CD4-positive, alpha-beta T cell treated with Interleukin-4 for 4 hours (primary cell): ENCODE results near the gene ENTPD7.
"Not testable (repeated sequence)": the region's sequence is repeated elsewhere in the genome, so short reads cannot be mapped to it uniquely, and the experiment has no call there.

ENCODE experiments used
- DNase-seq: peaks from one replicate; pipeline ENCODE4 v3.0.0-alpha.2; 2020

Gene ENTPD7, protein sequence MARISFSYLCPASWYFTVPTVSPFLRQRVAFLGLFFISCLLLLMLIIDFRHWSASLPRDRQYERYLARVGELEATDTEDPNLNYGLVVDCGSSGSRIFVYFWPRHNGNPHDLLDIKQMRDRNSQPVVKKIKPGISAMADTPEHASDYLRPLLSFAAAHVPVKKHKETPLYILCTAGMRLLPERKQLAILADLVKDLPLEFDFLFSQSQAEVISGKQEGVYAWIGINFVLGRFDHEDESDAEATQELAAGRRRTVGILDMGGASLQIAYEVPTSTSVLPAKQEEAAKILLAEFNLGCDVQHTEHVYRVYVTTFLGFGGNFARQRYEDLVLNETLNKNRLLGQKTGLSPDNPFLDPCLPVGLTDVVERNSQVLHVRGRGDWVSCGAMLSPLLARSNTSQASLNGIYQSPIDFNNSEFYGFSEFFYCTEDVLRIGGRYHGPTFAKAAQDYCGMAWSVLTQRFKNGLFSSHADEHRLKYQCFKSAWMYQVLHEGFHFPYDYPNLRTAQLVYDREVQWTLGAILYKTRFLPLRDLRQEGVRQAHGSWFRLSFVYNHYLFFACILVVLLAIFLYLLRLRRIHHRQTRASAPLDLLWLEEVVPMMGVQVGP

DNA sequence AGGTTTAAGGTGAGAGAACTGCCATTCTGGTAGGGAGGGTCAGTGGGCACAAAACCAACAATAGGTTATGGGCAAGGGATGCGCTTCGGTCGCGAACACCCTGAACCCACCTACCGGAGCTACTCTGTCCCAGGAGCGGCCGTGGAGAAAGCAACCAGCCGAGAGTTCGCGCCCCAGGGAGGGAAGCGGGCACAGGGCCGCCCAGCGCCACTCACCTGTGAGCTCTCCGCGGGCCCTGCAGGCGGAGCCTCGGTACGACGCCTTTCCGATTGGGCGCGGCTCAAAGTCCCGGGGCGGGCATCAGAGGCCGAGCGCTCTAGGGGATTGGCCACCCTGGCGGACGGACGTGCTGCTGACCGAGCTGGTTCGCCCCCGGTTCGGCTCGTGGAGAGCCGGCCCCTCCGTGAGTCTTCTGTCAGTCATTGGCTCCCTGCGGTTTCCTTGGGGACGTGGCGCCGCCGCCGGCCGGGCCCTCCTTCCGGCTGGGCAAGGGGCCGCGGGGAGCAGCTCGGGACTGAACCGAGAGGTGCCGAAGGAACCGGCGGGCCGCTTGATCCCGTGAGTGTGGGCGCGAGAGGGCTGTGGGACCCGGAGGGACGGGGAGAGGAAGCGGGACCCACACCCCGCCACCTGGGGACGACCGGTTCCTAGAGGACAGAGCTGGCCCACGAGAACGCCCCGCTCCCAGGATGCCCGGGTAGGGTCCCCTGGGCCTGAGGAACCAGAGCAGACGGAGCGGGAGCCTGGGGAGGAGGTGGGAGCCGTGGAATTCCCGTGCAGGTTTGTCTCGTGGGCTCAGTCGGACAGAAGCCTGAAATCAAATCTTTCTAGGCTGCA is at the start of gene ENTPD7:
Gene ENTPD7 (plus strand): TSS at position 479 of the 837 bp plus-strand sequence. CDS start 448 bp downstream, outside the sequence.
- DNase-seq: peak; percentile 88

DNA sequence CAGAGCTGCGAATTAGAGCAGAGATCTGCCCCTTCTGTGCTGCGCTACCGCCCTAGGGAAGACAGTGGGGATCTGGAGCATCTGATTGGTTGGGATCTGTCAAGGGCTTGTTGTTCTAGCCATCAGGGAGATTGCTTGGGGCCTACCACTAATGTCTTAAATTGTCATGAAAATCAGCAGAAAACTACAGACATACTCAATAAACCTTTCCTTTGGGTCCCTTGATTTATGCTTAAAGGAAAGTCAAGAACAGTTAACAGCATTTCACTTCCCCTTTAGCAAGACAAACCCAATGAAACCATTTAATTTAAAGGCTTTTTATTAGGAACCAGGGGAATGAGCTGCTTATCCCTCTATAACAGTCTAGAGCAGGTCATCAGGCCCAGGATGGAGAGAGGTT is 49.1 kb upstream of the ENTPD7 start:
- DNase-seq: no peak

DNA sequence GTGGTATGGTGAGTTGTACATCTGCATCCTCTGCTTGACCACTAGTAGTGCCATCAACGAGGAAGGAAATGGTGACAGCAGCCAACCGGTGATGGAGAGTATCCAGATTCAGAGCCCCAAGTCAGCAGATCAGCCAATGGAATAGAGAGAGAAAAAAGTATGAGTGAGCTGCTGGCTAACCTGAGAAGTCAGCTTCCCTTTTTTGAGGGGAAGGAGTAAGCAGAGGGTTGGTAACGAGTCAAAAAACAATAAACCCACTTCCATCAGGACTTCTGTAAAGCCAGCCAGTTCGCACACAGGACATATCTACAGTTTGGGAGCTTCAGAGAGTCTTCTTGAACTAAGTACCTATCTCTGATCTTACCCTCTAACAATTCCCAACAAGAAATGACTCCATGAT is 48.0 kb upstream of the ENTPD7 start:
- DNase-seq: no peak

DNA sequence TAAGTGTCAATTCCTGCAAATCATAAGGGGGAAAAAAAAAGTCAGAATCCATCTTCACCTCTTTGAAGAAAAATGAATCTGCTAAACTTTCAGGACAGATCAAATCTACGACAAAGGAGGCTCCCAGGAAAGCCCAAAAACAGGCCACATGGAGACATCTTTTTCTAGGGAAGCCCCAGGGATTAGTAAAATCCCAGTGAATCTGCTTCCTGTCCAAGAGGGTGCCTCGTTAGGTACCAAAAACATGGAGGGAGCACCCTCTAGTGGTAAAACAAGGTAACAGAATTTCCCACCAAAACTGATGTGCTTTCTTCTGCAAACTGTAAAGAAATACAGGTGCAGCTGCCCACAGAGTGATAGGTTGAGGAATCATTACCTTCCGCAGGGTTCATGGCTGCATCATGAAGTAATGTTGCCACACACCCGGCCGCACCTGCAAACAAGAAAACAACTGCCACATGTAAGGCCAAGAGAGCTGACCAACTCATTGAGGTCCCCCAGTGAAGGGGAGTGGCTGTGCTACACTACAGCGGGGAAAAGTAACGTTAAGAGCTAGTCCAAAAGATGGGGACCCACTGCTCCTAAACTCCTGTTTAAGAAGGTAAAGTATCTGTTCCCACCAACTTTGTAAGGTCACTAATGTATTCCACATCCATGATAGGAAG is 47.0 kb upstream of the ENTPD7 start:
- peak; percentile 73 for DNase-seq

DNA sequence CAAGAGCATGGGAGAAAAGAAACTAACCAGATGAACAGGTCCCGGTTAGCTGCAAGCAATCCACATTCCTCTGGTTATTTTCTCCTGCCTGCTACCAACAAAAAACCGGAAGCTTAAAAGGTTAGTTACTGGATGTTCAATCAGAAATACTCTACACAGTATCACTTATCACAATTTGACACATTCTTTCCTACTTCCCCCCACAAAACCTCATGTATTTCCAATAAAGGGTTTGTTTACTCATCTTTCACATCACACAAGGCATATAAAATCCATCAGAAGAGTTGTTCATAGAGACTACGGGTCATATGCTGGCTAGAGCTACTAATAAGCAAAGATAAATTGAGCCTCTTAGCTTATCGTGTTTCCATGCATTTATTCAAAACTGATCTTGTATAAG is 43.9 kb upstream of the ENTPD7 start:
- DNase-seq: no peak

DNA sequence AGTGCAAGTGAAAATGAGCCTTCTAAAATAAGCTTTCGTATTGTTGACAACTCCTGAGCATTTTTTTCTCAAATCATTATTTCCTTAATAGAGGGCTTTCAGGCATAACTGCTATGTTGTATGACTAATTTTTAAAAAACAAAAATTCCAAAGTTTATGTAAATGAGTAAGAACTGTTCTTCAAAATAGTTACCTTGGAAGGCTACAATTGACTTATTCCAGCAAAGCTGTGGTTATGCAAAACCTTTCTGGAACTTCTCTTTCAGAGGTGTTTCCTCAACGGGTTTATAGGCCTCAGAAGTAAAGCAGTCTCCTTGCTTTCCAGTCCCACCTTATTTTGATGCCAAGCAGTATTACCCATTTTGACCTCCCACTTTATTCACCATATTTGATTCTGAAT is 41.6 kb upstream of the ENTPD7 start:
- no peak for DNase-seq

DNA sequence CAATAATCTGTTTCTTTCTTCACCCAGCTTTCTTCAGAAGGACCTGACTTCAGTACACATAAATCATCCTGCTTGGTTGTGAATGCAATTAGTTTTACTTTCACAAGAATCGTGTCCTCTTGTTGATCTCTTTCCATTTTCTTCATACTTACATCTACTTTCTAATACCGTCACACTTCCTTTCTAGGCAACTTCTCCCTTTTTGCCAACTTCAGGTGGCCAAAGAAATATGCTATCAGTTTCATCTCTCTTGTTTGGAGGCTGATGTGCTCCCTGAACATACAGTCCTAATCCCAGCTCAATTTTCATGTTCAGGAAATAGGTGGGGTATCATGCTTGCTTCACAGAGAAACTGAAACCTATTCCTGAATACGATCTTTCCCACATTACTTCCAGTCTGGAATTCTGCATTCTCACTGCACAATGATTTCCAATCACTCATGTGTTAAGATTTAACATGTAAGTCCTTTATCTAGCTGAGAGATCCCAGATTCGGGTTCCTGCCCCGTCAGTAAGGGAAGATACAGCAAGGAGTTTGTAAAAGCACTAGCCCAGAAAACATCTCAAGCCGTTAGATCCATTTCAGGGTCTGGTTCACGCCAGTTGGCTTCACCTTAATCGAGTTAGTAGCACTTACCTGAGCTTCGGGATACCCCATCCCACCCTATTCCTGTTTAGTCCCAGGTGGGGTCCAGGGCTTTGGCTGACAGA is 40.1 kb upstream of the ENTPD7 start:
- peak; percentile 26 for DNase-seq

DNA sequence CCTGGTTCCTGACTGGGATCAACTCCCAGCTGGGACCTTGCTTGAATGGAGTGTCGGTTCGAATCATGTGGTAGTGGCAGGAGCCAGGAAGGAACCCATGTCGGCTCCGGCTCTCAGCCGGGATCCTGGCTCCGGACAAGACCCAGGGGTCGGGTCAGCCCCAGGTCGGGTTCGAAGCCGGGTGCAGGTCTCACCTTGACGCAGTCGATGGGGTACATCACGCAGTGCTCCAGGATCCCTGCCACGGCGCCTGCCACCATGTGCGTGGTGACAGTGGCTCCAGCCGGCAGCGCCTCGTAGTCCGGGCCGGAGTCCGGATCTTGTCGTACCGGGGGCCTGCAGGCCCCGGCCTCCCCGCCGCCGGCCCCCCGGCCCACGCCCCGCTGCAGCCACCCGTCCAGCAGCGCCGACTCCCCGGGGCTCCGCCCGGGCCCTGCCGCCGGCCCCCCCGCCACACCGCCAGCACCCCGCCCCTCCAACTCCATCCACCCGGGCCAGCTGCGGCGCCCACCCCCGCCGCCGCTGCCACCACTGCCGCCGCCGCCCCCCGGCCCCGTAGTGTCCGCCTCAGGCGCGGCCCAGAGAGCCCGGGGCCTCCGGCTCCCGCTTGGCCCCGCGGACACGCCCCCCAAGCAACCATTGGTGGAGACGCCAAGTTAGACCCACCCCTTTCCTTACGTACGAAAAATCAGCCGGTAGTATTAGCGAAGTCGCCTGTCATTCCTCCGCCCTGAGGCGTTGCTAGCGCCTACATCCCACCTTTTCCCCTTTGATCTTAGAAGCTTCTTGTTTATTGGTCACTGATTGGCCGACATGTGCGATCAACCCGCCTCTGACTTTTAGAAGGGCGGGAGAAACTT is 39.2 kb upstream of the ENTPD7 start, which contains the start of gene SLC25A28:
Gene SLC25A28 (minus strand): TSS at position 589 of the 860 bp plus-strand sequence. CDS start 104 bp downstream, at position 485.
- peak; percentile 99 for DNase-seq

DNA sequence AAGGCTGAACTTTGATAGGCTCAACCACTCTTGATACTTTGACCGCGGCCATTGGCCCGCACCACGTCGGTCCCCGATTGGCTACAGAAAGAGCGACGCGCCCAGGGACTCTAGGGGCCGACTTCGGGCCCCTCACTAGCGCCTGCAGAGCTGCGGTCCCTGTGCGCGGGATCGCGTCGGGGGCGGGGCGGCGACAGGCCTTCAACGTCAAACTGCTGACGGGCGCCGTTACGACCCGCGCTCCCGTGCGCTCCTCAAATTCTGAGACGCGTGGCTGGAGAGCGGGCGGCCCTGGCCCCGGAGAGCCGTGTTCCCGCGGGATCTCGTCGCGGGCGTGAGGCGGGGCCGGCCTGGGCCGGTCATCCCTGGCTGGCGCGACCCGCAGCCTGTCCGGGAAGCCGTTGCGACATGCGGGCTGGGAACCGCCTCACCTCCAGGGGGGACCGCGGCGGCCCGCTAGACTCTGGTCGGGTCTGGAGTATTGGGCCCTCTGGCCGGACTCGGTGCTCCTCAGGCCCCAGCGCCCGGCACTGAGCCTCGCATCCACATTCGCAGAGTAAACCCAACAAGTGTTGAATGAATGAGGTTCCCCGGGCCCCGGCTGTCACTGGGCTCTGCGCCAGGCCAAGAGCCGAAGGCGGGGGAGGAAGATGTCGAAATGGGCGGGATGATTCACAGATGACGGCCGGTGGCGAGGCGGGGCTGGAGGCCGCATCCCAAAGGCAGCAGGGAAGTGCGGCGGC is 38.4 kb upstream of the ENTPD7 start:
- DNase-seq: peak; percentile 77

DNA sequence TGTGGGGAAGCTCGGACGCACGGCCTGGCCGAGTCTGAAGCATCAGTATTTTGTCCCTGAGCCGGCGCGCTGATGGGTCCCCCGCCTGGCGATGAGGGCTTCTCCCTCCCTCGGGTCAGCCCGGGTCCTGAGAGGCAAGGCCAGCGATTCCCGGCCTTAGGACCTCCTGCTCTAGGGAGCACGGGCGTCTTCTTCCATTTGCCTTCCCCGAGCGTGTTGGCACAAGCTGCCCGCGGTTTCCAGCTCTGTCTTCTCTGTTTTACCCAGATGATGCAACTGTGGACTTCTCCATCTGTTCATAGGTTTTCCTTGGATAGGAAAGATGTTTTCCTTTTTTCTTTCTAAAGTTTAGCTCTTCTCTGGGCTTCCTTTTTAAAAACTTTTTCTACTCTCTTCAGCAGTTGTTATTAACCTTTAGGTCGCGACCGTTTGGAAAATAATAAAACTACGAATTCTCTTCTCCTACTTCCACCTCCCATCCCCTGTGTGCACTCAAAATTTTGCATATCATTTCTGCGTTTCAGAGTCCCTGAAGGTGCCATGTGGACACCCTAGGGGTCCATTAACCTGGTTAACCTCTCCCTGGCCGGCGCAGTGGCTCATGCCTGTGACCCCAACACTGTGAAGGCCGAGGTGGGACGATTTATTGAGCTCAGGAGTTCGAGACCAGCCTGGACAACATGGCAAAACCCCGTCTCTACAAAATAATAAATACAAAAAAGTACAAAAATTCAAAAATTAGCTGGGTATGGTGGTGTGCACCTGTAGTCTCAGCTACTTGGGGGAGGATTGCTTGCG is 37.7 kb upstream of the ENTPD7 start:
- DNase-seq: no peak

DNA sequence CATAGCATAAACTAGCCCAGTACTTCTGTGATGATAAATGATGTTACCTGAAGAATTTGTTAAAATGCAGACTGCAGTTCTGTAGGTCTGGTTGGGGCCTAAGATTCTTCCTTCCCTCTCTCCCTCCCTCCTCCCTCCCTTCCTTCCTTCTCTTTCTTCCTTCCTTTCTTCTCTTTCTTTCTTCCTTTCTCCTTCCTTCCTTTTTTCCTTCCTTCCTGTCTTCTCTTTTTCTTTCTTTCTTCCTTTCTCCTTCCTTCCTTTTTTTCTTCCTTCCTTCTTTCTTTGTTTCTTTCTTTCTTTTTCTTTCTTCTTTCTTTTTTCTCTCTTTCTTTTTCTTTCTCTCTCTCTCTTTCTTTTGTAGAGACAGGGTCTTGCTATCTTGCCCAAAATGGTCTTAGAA is 35.4 kb upstream of the ENTPD7 start:
- DNase-seq: no peak

DNA sequence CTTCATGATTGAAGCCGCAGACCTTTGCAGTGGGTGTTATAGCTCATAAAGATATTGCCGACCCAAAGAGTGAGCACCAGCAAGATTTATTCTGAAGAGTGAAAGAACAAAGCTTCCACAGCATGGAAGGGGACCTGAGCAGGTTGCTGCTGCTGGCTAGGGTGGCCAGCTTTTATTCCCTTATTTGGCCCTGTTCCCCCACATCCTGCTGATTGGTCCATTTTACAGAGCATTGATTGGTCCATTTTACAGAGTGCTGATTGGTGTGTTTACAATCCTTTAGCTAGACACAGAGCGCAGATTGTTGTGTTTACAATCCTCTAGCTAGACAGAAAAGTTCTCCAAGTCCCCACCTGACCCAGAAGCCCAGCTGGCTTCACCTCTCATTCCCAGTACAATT is 34.2 kb upstream of the ENTPD7 start:
- DNase-seq: not testable (repeated sequence)

DNA sequence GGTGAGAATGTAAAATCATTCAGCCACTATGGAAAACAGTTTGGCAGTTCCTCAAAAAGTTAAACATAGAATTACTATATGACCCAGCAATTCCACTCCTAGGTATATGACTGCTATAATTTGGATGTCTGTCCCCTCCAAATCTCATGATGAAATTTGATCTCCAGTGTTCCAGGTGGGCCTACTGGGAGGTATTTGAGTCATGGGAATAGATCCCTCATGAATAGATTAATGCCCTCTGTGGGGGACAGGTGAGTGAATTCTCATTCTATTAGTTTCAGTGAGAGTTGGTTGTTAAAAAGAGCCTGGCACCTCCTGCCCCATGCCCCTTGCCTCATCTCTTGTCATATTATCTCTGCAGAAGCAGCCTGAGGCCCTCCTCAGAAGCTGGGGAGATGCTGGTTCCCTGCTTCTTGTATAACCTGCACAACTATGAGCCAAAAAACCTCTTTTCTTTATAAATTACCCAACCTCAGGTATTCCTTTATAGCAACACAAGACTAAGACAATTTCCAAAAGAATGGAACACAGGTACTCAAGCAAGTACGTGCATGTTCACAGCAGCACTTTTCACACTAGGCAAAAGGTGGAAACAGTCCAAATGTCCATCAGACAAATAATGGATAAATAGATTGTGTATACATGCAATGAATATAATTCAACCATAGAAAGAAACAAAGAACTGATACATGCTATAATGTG is 30.2 kb upstream of the ENTPD7 start:
- no peak for DNase-seq

DNA sequence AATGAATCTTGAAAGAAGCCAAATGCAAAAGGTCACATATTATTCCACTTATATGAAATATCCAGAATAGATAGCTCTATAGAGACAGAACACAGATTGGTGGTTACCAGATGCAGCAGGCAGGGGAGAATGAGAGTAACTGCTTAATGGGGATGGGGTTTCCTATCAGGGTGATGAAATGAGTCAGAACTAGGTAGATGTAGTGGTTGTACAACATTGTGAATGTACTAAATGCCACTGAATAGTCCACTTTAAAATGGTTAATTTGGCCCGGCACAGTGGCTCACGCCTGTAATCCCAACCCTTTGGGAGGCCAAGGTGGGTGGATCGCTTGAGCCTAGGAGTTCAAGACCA is 29.7 kb upstream of the ENTPD7 start:
- no peak for DNase-seq

DNA sequence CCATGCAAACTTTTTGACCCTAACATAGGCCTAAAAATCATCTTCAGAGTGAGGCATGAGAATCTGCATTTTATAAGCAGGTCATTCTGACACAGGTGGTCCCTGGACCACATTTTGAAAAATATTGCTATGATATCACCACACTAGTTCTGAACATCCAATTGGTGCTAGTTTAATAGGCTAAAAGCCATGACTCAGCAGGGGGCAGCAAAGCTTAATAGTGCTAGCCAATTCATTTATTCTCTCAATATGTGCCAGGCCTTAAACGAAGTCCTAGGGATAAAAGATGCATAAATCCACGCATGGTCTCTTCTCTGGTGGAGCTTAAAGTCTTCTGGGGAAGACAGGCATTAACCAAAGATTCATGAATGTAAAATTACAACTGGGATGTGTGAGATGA is 28.9 kb upstream of the ENTPD7 start:
- DNase-seq: no peak

DNA sequence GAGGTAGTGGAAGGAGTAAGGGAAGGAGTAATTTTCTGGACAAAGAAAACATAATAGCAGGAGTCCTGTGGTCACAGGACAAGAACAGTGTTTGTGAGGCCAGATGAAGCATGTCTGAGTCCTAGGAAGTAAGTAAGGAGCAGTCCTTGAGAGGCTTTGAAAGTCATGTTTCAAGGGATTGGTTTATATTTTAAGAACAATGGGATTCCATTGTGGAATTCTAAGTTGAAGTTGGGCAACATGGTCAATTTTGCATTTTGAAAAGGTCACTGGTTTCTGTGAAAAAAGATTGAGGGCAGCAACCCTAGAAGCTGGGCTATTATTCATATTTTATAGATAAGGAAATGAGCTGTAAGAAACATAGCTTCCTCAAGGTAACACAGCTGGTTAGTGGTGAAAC is 28.3 kb upstream of the ENTPD7 start:
- DNase-seq: no peak

DNA sequence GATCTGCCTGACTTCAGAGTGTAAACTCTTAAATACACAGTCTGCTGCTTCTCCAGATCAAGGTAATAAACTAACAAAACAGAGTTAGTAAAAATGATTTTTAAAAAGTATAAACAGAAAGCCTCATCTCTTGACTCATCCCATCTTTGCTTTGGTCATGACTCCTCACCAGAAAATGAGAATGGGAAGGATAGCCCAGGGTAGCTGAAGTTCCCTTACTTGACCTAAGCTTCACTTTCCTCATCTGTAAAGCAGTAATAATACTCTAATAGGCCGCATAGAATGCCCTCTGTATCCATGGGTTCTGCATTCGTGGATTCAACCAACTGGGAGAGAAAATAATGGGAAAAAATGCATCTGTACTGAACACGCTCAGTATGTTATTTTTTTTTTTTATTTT is 27.8 kb upstream of the ENTPD7 start:
- no peak for DNase-seq

DNA sequence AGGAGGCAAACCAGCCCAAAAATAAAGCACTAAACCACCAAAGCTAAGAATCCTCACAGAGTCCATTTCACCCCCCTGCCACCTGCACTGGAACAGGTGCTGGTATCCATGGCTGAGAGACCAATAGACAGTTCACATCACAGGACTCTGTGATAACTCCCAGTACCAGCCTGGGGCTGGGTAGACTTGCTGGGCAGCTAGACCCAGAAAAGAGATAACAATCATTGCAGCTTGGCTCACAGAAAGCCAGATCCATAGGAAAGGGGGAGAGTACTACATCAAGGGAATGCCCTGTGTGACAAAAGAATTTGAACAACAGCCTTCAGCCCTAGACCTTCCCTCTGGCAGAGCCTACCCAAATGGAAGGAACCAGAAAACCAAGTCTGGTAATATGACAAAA is 25.5 kb upstream of the ENTPD7 start:
- DNase-seq: no peak

DNA sequence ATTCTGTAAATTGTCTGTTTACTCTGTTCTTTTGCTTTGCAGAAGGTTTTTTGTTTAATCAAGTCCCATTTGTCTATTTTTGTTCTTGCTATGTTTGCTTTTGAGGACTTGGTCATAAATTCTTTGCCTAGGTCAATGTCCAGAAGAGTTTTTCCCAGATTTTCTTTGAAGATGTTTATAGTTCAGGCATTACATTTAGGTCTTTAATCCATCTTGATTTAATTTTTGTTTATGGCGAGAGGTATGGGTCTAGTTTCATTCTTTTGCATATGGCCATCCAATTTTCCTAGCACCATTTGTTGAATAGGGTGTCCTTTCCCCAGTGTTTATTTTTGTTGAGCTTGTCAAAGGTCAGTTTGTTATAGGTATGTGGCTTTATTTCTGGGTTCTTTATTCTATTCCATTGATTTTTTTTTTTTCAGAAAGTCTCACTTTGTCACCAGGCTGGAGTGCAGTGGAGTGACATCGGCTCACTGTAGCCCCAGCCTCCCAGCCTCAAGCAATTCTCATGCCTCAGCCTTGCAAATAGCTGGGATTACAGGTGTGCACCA is 11.6 kb upstream of the ENTPD7 start:
- no peak for DNase-seq
